Fibroblast of the aortic adventitia (primary cell): ENCODE data around the gene MROH7. TPM values are rescaled to one million over a fixed set of nuclear protein-coding genes. Genes with fewer than 3 reads are reported as not detected.

Experiments used
- DNase-seq: peaks from one replicate; pipeline ENCODE4 v3.0.0-alpha.2; 2010; ENCODE audit warnings: low read depth
- H3K4me3 ChIP-seq: 2 replicates; pipeline ENCODE4 v1.5.1; 2011; ENCODE audit warnings: low read depth, mild to moderate bottlenecking, control low read depth, low read length, moderate library complexity
- CTCF ChIP-seq: IDR thresholded peaks from 2 replicates; pipeline ENCODE4 v1.5.1; 2011; ENCODE audit warnings: mild to moderate bottlenecking, low read length, control low read depth, inconsistent platforms; ENCODE audit not compliant: insufficient read depth
- total RNA-seq: library from RNA; depleted of rRNA; stranded (reverse); fragments of >200 nt; gene quantifications from 2 replicates; pipeline ENCODE4 v1.2.3, GENCODE V29; 2012; ENCODE audit warnings: low replicate concordance

The MROH7 gene
- total RNA-seq: 0.27 TPM in 1 of 2 replicates, not detected in the other

- H3K4me3 ChIP-seq: no peak within 1 kb of the TSS
- DNase-seq: no peak
- TF ChIP-seq CTCF: no peak
Measured at GRCh38 chr1:54640863-54641836, at the start of gene MROH7. TSS of gene MROH7 (plus strand) at chr1:54641786. CDS start at chr1:54652927, 11,141 bp downstream.

GRCh38 chr1:54593571-54594160 lies 47.9 kb upstream of the MROH7 start:
- H3K4me3 ChIP-seq: no peak overlapping the region
- no peak for DNase-seq
- no peak for TF ChIP-seq CTCF

- TF ChIP-seq CTCF: no peak
- no peak overlapping the region for H3K4me3 ChIP-seq
- no peak for DNase-seq
Measured at GRCh38 chr1:54594463-54594862, 47.1 kb upstream of the MROH7 start.

- DNase-seq: no peak
Measured at GRCh38 chr1:54595956-54596498, 45.6 kb upstream of the MROH7 start.

GRCh38 chr1:54596756-54597155 lies 44.8 kb upstream of the MROH7 start:
- DNase-seq: no peak
- TF ChIP-seq CTCF: no peak
- H3K4me3 ChIP-seq: no peak overlapping the region

More at GRCh38 chr1:54595956-54596498, 45.6 kb upstream of the MROH7 start:
- no peak for TF ChIP-seq CTCF
- no peak overlapping the region for H3K4me3 ChIP-seq

GRCh38 chr1:54597455-54598030 lies 44.0 kb upstream of the MROH7 start:
- DNase-seq: no peak
- no peak for TF ChIP-seq CTCF
- no peak overlapping the region for H3K4me3 ChIP-seq
